Spleen (tissue), 7 donors: ENCODE measurements around the gene MOXD1.

Experiments used
- CTCF ChIP-seq, 11 experiments: fragments of 200-600 bp in 7 of 11; fragments of 450-650 bp in 4 of 11; sonication (generic) in 4 of 11; IDR thresholded peaks in 8 of 11; conservative IDR thresholded peaks in 3 of 11; 1 replicate in 7 of 11; 2 replicates in 4 of 11; pipeline versions ENCODE4 v1.4.0 to v1.8.0; 2016 to 2021; ENCODE audit warnings: antibody characterized with exemption in 11 of 11, inconsistent platforms in 4 of 11, mild to moderate bottlenecking in 1 of 11
- POLR2AphosphoS5 ChIP-seq, 3 donors: sonication (generic); formaldehyde crosslinking; IDR thresholded peaks; one replicate each; pipeline ENCODE4 v1.5.1; 2017; ENCODE audit warnings: antibody characterized with exemption in 3 of 3
- donor health status: DM: no; HTN: no; CAD: no; lungs with moderate emphysema.
- donor health status: DM: no; HTN: no; CAD: no.
- donor health status: DM: no; HTN: no; CAD: no.

DNA sequence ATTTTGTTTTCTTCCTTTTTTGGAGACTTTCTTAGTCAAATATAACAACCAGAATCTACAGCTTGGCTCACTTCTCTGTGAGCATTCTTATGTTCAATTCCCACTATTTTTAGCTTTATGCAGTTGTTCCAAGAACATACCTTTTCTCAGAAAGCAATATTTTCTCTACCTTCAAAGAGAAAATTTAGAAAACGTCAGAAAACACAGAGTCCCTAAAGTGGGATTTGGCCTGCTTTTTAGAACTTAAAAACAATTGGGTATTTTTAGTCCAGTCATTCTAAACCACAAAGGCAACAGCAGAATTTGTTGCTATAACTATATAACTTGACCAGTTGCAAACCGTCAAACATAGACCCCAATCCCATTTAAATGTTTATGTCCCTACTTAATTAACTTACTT is 133.1 kb downstream of the MOXD1 start:
- TF ChIP-seq CTCF (IDR thresholded peaks at IDR 0.05 in 8 of 11, conservative IDR thresholded peaks at IDR 0.05 in 3 of 11) (no peak), POLR2AphosphoS5 (IDR thresholded peaks at IDR 0.05) (no peak)
